HG02571 (cell line): ENCODE results near the gene SLX9.

ENCODE experiments used
- ATAC-seq: cut with Tn5 transposase; IDR thresholded peaks from one replicate; pipeline ENCODE4 v1.9.1; 2021; ENCODE audit warnings: mild to moderate bottlenecking, moderate library complexity; ENCODE audit not compliant: unreplicated experiment

Gene SLX9

DNA sequence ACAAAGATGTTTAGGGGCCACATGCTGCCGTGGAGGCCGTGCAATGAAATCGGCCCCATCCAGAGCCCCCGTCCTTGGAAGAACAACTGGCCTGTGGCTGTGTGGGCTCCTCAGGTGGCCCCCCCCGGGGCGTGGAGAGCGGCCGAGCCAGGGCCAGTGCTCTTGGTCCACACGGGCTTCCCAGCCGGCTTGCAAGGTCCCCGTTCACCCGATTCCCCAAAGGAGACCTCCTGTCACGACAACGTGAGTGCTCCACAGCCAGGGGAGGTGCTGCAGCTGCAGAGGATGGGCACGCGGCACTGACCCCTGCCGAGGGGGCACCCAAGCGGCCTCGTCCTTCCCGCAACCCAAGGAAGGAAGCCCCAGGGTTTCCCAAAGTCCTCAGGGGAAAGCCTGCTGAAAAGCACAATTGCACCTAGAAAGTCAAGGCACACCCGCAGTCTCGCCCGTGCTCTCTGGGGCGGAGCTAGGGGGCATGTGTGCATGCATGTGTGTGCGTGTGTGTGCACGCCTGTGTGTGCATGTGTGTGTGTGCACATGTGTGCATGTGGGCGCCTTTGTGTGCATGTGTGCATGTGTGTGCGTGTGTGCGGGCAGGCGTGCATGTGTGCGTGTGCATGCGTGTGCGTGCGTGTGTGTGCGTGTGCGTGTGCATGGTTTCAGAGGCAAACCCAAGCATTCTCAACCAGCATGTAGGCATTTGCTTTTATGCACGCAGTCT lies 48.2 kb downstream of the SLX9 start:
- ATAC-seq = no peak

DNA sequence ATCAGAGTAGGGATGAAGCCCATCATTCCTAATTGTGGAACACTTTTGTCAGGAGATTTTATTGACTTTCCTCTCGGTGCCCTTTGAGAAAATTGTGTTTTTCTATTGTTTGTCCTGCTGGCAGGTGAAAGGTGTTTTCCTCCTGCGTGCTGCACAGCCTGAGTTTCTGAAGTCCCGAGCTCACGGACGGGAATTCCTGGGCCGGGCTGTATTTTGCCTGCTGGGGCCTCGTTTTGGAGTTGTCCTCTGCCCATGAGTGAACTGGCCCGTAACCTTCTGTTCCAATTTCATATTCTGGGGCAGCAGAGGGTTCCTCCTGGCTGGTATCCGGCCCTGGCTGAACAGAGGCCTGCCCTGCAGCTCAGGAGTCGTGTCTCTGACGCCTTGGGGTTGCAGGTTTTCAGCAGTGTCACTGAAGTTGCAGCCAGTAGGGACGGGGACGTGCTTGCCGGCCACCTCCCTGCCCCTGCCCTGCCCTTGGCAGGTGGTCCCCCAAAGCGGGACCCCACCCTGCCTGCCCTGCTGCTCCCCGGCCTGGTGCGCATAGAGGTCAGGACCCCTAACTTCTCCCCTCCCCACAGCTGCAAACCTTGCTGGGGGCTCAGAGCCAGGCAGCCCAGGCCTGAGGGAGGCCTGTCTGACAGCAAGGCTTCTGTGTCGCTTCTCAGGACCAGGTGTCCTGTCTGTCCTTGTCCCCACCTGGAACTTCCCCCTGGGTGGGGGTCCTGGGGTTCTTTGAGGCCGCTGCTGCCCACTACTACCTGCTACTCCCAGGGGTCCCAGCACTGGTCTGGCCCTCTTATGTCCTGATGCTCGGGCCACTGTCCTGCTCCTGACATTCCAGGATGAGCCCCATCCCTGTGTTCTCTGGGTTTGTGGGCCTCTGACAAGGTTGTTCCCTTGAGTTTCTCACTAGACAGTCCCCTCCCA lies 49.0 kb downstream of the SLX9 start:
- ATAC-seq = no peak

DNA sequence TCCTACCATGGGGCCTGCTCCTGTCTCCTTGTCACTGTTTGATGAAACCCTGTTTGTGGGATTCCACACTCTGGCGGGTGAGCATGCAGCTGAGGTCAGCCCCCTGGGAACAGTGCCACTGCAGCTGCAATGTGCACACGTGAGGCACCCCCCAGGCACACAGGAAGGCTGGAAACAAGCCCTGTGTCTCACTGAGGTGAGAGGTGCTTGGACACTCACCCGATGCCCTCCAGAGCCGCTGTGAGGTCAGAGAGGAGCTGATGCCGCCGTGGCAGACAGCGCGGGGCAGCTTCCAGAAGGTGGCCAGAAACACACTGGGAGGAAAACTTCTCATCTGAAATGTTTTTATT lies 49.7 kb downstream of the SLX9 start:
- no peak for ATAC-seq

- no peak for ATAC-seq
Observed at GRCh38 chr21:44989943-44990780, 50.3 kb downstream of the SLX9 start.

DNA sequence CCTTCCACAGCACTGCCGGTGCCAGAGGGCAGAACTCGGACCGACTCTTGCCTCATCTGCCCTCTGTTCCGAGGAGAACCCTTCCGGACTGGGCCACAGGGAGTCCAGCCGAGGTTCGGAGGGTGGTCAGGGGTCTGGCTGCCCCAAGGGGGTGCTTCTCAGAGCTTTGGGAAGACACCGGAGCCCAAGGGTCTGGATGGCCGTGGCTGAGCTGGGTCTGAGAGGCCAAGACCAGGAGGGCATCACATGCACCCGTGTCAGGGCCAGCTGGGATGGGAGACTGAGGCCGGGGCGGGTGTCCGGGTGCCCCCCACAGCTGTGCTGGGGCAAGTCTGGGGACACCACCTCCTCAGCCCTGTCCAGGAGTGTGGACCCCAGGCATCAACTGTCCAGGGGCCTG lies 51.1 kb downstream of the SLX9 start:
- no peak for ATAC-seq

DNA sequence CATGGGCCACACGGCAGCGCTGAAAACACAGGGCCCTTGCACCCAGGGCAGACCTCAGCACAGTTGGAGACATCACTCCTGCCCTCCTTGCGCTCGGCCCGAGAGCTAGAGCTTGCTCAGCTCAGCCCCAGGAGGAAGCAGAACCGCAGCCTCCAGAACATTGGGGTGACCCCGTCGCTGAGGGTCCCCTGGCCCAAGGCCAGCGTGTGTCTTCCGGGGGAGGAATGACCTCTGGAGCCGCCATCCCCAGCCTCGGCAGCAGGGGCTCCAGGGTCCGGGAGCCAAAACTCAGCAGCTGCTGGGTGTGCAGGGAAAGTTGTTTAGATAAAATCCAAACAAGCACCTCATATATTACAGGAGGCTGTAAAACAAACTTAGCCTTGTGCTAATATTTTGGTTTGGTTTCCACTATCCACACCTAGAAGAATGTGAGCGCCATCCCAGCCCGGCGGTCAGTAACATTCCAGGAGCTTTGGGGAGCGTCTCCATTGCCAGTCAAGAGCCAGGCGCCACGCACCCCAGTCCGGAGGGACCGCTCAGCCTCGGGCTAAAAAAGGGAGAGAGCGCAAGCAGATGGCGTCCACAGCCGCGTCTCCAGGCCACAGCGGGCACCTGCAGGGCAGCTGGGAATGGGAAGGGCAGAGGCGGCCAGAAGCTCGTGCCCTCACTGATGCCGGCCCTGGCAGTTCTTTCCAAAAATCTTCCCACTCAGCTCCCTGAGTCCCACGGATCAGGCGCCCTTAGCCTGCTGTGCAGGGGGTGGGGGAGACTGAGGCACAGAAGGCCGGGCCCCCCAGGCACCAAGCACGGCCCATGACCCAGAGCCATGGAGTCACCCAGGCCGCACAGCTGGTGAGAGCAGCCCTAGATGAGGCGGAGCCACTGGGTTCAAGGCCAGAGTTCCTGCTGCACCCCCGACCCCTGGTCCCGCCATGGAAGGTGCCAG lies 52.0 kb downstream of the SLX9 start:
- no peak for ATAC-seq

DNA sequence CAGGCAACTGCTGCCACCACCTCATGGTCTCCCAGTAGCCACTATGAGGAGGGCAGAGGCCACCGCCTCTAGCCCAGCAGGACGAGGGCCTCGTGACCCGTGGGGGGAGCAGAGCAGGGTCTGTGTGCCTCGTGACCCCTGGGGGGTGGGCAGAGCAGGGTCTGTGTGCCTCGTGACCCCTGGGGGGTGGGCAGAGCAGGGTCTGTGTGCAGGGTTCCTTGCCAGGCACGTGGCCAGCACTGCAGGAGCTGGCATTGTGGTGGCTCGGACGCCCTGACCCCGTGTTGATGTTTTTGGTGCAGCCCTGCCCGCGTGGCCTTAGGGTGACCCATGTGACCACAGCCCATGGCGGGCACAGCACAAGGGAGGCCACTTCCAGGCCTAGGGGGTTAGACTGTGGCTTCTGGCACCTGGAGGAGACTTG lies 52.8 kb downstream of the SLX9 start:
- ATAC-seq = no peak

DNA sequence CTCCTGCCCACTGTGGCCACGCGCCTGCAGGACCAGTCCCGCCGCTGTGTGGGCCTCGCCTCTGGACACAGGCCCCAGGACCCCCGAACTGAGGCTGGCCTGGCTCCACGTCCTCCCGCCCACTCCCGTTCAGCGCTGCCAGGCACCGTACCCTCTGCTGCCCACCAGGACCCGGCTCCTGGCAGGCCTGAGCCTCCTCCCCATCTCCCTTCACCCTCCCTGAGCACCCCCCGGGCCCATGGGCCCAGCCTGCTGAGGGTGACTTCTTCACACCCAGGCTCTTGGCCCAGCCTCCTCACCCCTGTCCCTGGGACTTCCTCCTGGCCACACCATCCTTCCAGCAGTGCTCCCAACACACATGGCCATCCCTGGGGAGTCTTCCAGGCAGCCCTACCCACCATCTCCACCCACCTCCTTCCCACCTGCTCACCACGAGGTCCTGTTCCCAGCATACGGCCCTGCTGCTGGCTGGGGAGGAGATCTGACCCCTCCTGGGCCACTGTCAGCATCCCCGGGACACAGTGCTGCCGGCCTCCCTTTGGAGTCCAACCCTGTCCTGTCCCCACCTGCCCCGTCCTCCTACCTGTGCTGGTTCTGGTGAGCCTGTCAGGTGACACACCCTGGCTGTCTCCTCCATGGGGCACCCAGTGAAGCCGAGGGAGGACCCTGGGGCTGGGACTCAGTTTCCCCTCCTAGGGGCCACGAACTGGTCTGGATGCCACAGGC lies 53.7 kb downstream of the SLX9 start:
- no peak for ATAC-seq

- no peak for ATAC-seq
Observed at GRCh38 chr21:44994047-44994694, 54.3 kb downstream of the SLX9 start.

DNA sequence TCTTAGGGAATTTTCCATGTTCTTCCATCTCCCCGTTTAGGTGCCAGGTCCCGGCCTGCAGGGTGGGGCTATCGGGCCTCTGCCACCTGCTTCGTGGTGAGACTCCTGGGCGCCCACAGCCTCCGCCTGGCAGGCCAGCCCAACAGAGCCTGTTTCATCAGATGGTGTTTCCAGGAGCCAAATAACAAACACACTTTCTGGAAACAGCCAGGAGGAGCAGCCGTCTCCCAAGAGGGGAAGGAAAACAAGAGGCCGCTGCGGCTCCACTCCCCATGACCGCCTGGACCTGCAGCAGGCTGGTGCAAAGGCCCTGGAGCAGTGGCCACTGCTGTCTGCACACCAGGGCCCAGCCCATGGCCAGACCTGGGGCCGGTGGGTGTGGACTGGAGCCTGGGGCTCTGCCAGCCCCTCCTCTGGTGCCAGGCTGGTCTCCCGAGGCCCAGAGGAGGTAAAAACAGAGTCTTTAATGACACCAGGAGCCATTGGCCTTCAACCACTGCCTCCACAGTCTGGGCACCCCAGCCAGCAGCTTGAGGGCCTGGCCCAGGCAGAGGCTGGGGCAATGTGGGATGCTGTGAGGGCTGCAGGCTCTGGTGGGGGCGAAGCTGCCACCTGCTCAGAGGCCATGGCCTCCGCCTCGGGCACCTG lies 55.0 kb downstream of the SLX9 start:
- ATAC-seq = no peak

DNA sequence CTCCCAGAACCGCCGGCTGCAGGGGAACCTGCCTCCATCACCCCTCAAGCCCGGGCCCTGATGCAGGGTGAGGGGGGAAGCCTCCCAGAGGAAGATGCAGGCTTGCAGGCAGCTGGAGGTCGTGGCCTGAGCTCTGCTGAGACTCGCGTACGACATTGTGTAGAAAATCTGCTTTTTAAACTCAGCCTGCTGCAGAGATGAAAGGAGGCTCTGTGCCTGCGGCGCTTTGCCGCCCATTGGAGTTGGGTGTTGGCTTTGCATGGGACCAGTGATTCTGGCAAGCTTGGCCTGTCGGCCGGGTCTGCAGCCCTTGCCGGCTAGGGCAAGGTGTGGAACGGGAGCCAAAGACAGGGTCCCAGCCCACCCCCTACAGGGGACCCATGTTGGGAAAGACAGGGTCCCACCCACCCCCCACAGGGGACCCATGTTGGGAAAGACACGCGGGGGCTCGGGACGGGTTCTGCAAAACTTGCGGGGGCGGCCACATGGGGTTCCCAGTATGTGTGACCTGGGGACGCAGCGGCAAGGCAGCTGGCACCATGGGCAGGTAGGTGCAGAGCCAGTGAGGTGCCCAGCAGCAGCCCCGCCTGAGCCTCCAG lies 55.6 kb downstream of the SLX9 start:
- no peak for ATAC-seq

- ATAC-seq = no peak
Observed at GRCh38 chr21:44996096-44996495, 56.3 kb downstream of the SLX9 start.

DNA sequence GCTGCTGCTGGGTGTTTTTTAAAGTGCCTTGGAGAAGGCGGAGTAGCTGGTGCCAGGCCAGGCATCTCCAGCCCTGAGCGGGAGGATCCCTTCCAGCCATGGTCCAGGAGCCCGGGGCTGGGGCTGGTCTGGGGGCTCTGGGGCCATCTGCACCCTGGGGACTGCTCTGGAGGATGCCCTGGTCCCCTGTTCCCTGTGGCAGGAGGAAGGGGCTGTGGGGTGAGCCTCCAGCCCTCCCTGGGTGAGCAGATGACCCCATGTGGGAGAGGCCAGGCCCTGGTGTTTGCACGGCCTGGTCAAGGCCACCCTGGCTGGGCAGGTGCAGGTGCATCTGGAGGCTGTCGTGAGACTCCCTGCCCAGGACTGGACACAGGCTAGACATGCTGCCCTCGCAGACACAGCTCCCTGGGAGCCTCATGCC lies 56.7 kb downstream of the SLX9 start:
- ATAC-seq = no peak

GRCh38 chr21:44996983-44997936 lies 57.4 kb downstream of the SLX9 start:
- ATAC-seq = no peak

DNA sequence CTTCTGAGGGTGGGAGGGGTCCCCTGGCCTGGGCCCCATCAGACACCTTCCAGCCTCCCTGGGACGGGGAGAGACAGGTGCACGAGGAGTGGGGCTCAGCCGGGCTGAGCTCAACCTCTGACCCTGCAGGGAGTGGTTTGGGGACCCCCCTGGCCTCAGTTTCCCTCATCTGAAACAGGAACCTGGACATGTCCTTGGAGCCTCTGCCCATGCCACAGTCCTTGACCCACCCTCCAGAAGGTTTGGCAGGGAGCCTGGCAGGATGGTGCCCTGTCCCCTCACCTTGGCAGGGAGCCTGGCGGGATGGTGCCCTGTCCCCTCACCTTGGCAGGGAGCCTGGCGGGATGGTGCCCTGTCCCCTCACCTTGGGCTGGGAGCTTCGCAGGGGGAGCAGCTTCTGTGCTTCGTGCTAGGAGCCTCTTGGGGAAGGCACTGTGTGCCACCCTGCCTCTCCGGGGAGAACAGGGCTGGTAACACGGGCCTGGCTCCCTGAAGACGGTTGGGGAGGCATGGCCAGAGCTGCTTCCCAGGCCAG lies 58.3 kb downstream of the SLX9 start:
- ATAC-seq = no peak

DNA sequence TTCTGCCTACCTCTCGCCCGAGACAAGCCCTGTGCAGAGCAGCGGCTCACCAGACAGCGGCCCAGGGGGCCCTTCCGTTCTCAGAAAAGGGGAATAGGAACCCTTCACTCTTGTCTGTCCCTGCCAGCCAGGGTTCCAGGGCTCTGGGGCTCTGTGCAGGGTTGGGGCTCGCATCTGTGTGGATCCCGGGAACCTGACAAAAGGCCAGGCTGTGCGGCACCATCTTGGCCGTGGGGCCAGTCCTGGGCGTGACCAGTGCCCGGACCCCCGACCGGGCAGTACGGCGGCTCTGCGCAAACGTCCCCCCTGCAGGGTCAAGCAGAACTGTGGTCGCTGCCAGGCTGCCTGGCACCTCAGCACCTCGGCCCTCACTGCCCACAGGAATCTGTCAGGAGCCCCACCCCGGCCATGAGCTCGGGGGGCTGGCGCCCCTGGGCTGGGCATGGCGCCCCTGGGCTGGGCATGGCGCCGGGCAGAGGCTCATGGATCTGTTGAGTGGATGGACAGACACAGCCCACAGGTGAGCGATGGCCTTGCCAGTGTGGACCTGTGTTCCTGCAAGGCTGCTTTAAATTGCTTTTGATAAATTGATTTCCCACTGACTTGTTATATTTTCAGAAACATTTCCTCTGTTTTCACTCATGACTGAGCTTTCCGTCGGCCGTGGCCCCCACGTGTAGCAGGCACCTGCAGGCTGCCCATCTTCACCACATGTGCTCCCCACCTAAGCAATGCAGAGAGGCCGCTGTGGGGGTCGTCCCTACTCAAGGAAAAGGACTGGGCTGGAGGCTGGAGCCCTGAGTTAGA lies 59.0 kb downstream of the SLX9 start:
- ATAC-seq = no peak
